H1 (cell line): ENCODE measurements around the gene ZNF683. TPM values are rescaled to one million over a fixed set of nuclear protein-coding genes. Genes with fewer than 3 reads are reported as not detected.

ENCODE experiments used
- CTCF ChIA-PET: fragments of 300-600 bp; sonication (Branson Sonifier 250); formaldehyde crosslinking; loops from one replicate; lab custom pipeline; 2021; ENCODE audit not compliant: partially characterized antibody; lab: Charles Lee
- POLR2A ChIA-PET: fragments of 300-600 bp; sonication (Branson Sonifier 250); formaldehyde crosslinking; loops from one replicate; lab custom pipeline; 2021; ENCODE audit warnings: inconsistent platforms; ENCODE audit not compliant: partially characterized antibody; lab: Charles Lee
- DNase-seq, 2 experiments: peaks; one replicate each; pipeline versions ENCODE4 v3.0.0 to v3.0.0-alpha.2; 2010 to 2022; ENCODE audit warnings: low spot score in 2 of 2, low read depth in 1 of 2, mixed read lengths in 1 of 2
- FAIRE-seq: peaks from 2 replicates; lab custom pipeline; 2011; peaks lifted over from hg19 to GRCh38; lab: Jason Lieb, UNC
- H2AFZ ChIP-seq: 2 replicates; pipeline ENCODE4 v1.8.1; 2012; ENCODE audit warnings: low read length, inconsistent platforms
- H2AK5ac ChIP-seq: 2 replicates; pipeline ENCODE4 v1.6.1; 2013; ENCODE audit warnings: low read depth, low read length
- H2BK120ac ChIP-seq: replicated peaks from 2 replicates; pipeline ENCODE3; 2013; ENCODE audit warnings: low read depth, low read length, inconsistent platforms
- H2BK12ac ChIP-seq: 2 replicates; pipeline ENCODE4 v1.6.1; 2013; ENCODE audit warnings: low read depth, low read length
- H2BK15ac ChIP-seq: 2 replicates; pipeline ENCODE4 v1.6.1; 2013; ENCODE audit warnings: low read length
- H2BK20ac ChIP-seq: 2 replicates; pipeline ENCODE4 v1.6.1; 2013; ENCODE audit warnings: low read length
- H2BK5ac ChIP-seq: 2 replicates; pipeline ENCODE4 v1.6.1; 2013; ENCODE audit warnings: low read depth, low read length
- H3K14ac ChIP-seq: 2 replicates; pipeline ENCODE4 v1.6.1; 2013; ENCODE audit warnings: inconsistent platforms; ENCODE audit not compliant: insufficient read length
- H3K18ac ChIP-seq: 2 replicates; pipeline ENCODE4 v1.6.1; 2013; ENCODE audit warnings: low read length; ENCODE audit errors: extremely low read depth
- H3K23ac ChIP-seq: 2 replicates; pipeline ENCODE4 v1.6.1; 2013; ENCODE audit warnings: inconsistent platforms; ENCODE audit not compliant: insufficient read length
- H3K23me2 ChIP-seq: 2 replicates; pipeline ENCODE4 v1.6.1; 2013; ENCODE audit warnings: low read depth, low read length
- H3K27ac ChIP-seq: 2 replicates; pipeline ENCODE4 v1.6.1; 2011; ENCODE audit warnings: low read depth, low read length, inconsistent platforms
- H3K27me3 ChIP-seq, 4 experiments: replicated peaks in 1 of 4; 1 replicate in 1 of 4; 2 replicates in 3 of 4; pipeline versions ENCODE4 v1.6.1 to v1.8.1; 2011 to 2013; ENCODE audit warnings: low read length in 3 of 4, mild to moderate bottlenecking in 3 of 4, inconsistent platforms in 2 of 4, mixed read lengths in 2 of 4, moderate library complexity in 1 of 4; ENCODE audit not compliant: control insufficient read depth in 3 of 4, insufficient read depth in 3 of 4; ENCODE audit errors: extremely low read depth in 1 of 4
- H3K36me3 ChIP-seq, 4 experiments: 2 replicates each; pipeline versions ENCODE4 v1.6.1 to v1.8.1; 2011 to 2013; ENCODE audit warnings: mild to moderate bottlenecking in 4 of 4, low read length in 3 of 4, moderate library complexity in 2 of 4, control low read depth in 1 of 4, inconsistent platforms in 1 of 4; ENCODE audit not compliant: insufficient read depth in 4 of 4, control insufficient read depth in 2 of 4
- H3K4ac ChIP-seq: replicated peaks from 2 replicates; pipeline ENCODE3; 2013; ENCODE audit warnings: low read length, low read depth, mixed read lengths, inconsistent platforms; ENCODE audit not compliant: insufficient read length
- H3K4me1 ChIP-seq, 4 experiments: replicated peaks in 1 of 4; 1 replicate in 1 of 4; 2 replicates in 3 of 4; pipeline versions ENCODE4 v1.6.1 to v1.8.1; 2011 to 2013; ENCODE audit warnings: low read length in 3 of 4, inconsistent platforms in 2 of 4, mixed read lengths in 1 of 4; ENCODE audit not compliant: insufficient read depth in 4 of 4, control insufficient read depth in 3 of 4
- H3K4me2 ChIP-seq, 2 experiments: 2 replicates each; pipeline versions ENCODE4 v1.6.1 to v1.8.1; 2011 to 2013; ENCODE audit warnings: low read depth in 2 of 2, low read length in 2 of 2, control low read depth in 1 of 2, inconsistent platforms in 1 of 2, mild to moderate bottlenecking in 1 of 2; ENCODE audit not compliant: insufficient read depth in 1 of 2
- H3K4me3 ChIP-seq, 4 experiments: fragments of 200-600, 300-600 bp in 1 of 4; sonication (generic), shearing (Covaris generic), sonication (Bioruptor Twin) in 1 of 4; 2 replicates each; pipeline versions ENCODE4 v1.5.1 to v1.8.1; 2011 to 2016; ENCODE audit warnings: low read length in 4 of 4, low read depth in 3 of 4, control low read depth in 2 of 4, inconsistent platforms in 2 of 4, mild to moderate bottlenecking in 2 of 4, mixed read lengths in 1 of 4, moderate library complexity in 1 of 4; ENCODE audit not compliant: insufficient read depth in 2 of 4; ENCODE audit errors: extremely low read depth in 1 of 4
- H3K56ac ChIP-seq: replicated peaks from 2 replicates; pipeline ENCODE3; 2013; ENCODE audit warnings: low read depth, mild to moderate bottlenecking, mixed read lengths, low read length, inconsistent platforms; ENCODE audit not compliant: insufficient read length
- H3K79me1 ChIP-seq: 2 replicates; pipeline ENCODE4 v1.6.1; 2013; ENCODE audit warnings: low read depth, low read length, control low read depth
- H3K79me2 ChIP-seq, 2 experiments: 2 replicates each; pipeline versions ENCODE4 v1.6.1 to v1.8.1; 2012 to 2013; ENCODE audit warnings: low read length in 2 of 2, mild to moderate bottlenecking in 2 of 2, inconsistent platforms in 1 of 2; ENCODE audit not compliant: insufficient read depth in 2 of 2, control insufficient read depth in 1 of 2
- H3K9ac ChIP-seq, 4 experiments: replicated peaks in 1 of 4; 1 replicate in 1 of 4; 2 replicates in 3 of 4; pipeline versions ENCODE4 v1.6.1 to v1.8.1; 2011 to 2013; ENCODE audit warnings: low read depth in 3 of 4, low read length in 3 of 4, control low read depth in 2 of 4, mild to moderate bottlenecking in 2 of 4, moderate library complexity in 2 of 4, inconsistent platforms in 1 of 4; ENCODE audit errors: extremely low read depth in 1 of 4
- H3K9me3 ChIP-seq, 2 experiments: 2 replicates each; pipeline versions ENCODE4 v1.6.1 to v1.8.1; 2012 to 2013; ENCODE audit warnings: mild to moderate bottlenecking in 2 of 2, moderate library complexity in 2 of 2, control low read depth in 1 of 2, inconsistent platforms in 1 of 2, low read depth in 1 of 2, low read length in 1 of 2, mixed read lengths in 1 of 2; ENCODE audit not compliant: insufficient read depth in 2 of 2
- H4K20me1 ChIP-seq, 2 experiments: replicated peaks in 1 of 2; 2 replicates each; pipeline versions ENCODE3 to v1.8.1; 2011 to 2013; ENCODE audit warnings: inconsistent platforms in 2 of 2, low read length in 2 of 2, mild to moderate bottlenecking in 1 of 2; ENCODE audit not compliant: insufficient read depth in 2 of 2, control insufficient read depth in 1 of 2
- H4K5ac ChIP-seq: 2 replicates; pipeline ENCODE4 v1.6.1; 2013; ENCODE audit warnings: low read length, low read depth, mixed read lengths, inconsistent platforms; ENCODE audit not compliant: insufficient read length
- H4K8ac ChIP-seq: 2 replicates; pipeline ENCODE4 v1.8.0; 2013; ENCODE audit warnings: mild to moderate bottlenecking, moderate library complexity, low read length, inconsistent platforms; ENCODE audit not compliant: insufficient read depth; ENCODE audit errors: extremely low read depth
- H4K91ac ChIP-seq: replicated peaks from 2 replicates; pipeline ENCODE3; 2013; ENCODE audit warnings: low read length, mixed read lengths, inconsistent platforms; ENCODE audit not compliant: insufficient read length
- KDM1A ChIP-seq: fragments of 200-600, 300-600 bp; sonication (generic); IDR thresholded peaks from 2 replicates; pipeline ENCODE4 v1.7.1; 2016; ENCODE audit warnings: mild to moderate bottlenecking, low read length, borderline replicate concordance
- MAFK ChIP-seq: IDR thresholded peaks from 2 replicates; pipeline ENCODE4 v1.6.1; 2012; ENCODE audit warnings: low read depth, mild to moderate bottlenecking, improper control_type of control experiment, low read length
- RAD21 ChIP-seq, 2 experiments: IDR thresholded peaks in 1 of 2; conservative IDR thresholded peaks in 1 of 2; 2 replicates each; pipeline ENCODE4 v1.6.1; 2011; ENCODE audit warnings: low read depth in 2 of 2, low read length in 2 of 2, improper control_type of control experiment in 1 of 2, inconsistent platforms in 1 of 2, mild to moderate bottlenecking in 1 of 2, moderate library complexity in 1 of 2
- RNF2 ChIP-seq: fragments of 200-900, 300-1000 bp; sonication (generic); IDR thresholded peaks from 2 replicates; pipeline ENCODE4 v1.7.1; 2016; ENCODE audit warnings: borderline replicate concordance, low read depth, mild to moderate bottlenecking, antibody characterized with exemption, low read length; ENCODE audit not compliant: poor library complexity, severe bottlenecking; ENCODE audit errors: missing control alignments
- RXRA ChIP-seq: IDR thresholded peaks from 2 replicates; pipeline ENCODE4 v1.6.1; 2011; ENCODE audit warnings: low read depth, mild to moderate bottlenecking, low read length, moderate library complexity; ENCODE audit not compliant: insufficient read depth
- SIN3A ChIP-seq, 2 experiments: IDR thresholded peaks in 1 of 2; conservative IDR thresholded peaks in 1 of 2; 2 replicates each; pipeline ENCODE4 v1.6.1; 2011 to 2012; ENCODE audit warnings: low read length in 2 of 2, improper control_type of control experiment in 1 of 2, low read depth in 1 of 2, mild to moderate bottlenecking in 1 of 2
- WGBS, 2 experiments: shearing (Covaris generic) in 1 of 2; methylation state at CpG; one replicate each; pipeline versions ENCODE4 v1.1.6 to v1.1.7; 2013 to 2015; ENCODE audit warnings: low lambda C conversion rate in 2 of 2, mixed read lengths in 2 of 2, inconsistent platforms in 1 of 2, low coverage in 1 of 2, missing lambda C conversion rate in 1 of 2; ENCODE audit not compliant: insufficient replicate concordance in 2 of 2, insufficient coverage in 1 of 2, insufficient read length in 1 of 2; ENCODE audit errors: extremely low coverage in 1 of 2, missing lambda C conversion rate in 1 of 2; 5-methylcytosine and 5-hydroxymethylcytosine counted together
- polyA plus RNA-seq, 7 experiments: library from polyadenylated mRNA; depleted of rRNA in 3 of 7; stranded (reverse) in 5 of 7; unstranded in 2 of 7; fragments of >200 nt in 5 of 7; fragments of 200-250 nt in 2 of 7; gene quantifications; 1 replicate in 5 of 7; 2 replicates in 1 of 7; 4 replicates in 1 of 7; pipeline versions ENCODE4 v1.2.1 to v1.2.3, GENCODE V29; 2011 to 2013; ENCODE audit warnings: missing spikeins in 2 of 7, mixed read lengths in 2 of 7
- total RNA-seq: library from RNA; stranded (reverse); fragmentation: NEBNext Ultra II Directional; extraction: Animal tissue kit (Norgen Biotek cat#: 25700); gene quantifications from 2 replicates; pipeline ENCODE4 v1.2.1, GENCODE V29; 2021
- TF ChIP-seq, protein P1 (sequence below): IDR thresholded peaks from 2 replicates; pipeline ENCODE4 v1.6.1; 2011; ENCODE audit warnings: low read depth, mild to moderate bottlenecking, low read length; ENCODE audit not compliant: insufficient read depth
- TF ChIP-seq, protein P2 (sequence below): IDR thresholded peaks from 2 replicates; pipeline ENCODE4 v1.6.1; 2012; ENCODE audit warnings: inconsistent platforms

ZNF683 gene
- total and polyA plus RNA-seq, 2 of the 8 experiments (the other 6 are each of a cell fraction or from before 2014, with no cell fraction given), result not detected

- CTCF ChIA-PET, result interaction anchor here (0.7 to 14.1 kb wide), 7 partner anchors 13 to 77 kb away, joined by 3 to 297 read pairs (median 33); partner anchors contain the start of gene SH3BGRL3
- Histone ChIP-seq H3K9ac (peak overlapping the region in 1 of 4 experiments; percentile 45; a peak in 3 of 7 replicates), H2BK15ac (no peak overlapping the region; the same call in 1 of the 2 replicates), H3K23ac (no peak overlapping the region), H3K27me3 (peaks cover 0 to 17% (median 11%) of the 10 kb centered on the region in 4 experiments; a peak in 4 of 7 replicates), H3K14ac (no peak overlapping the region), H3K4ac (peak overlapping the region; percentile 13), H4K5ac (no peak overlapping the region), H2BK20ac (no peak overlapping the region), H2AFZ (peak overlapping the region; percentile 36; the same call in 1 of the 2 replicates), H3K4me2 (peak overlapping the region; percentile 76 to 77), H3K56ac (peak overlapping the region; percentile 34), H2BK5ac (peak overlapping the region; percentile 50; the same call in 1 of the 2 replicates), H4K91ac (no peak overlapping the region), H3K9me3 (no peaks in the 10 kb centered on the region), H3K4me3 (peak overlapping the region; percentile 51 to 92 (median 65)), H4K8ac (peak overlapping the region; percentile 83), H3K79me1 (no peaks in the 10 kb centered on the region), H3K79me2 (no peaks in the 10 kb centered on the region), H3K18ac (peak overlapping the region; percentile 86; the same call in 1 of the 2 replicates), H2BK120ac (no peak overlapping the region), H3K27ac (no peak overlapping the region), H3K4me1 (peaks cover 6 to 23% (median 19%) of the 10 kb centered on the region in 4 experiments), H3K23me2 (peaks cover 8% of the 10 kb centered on the region; the same call in 1 of the 2 replicates), H3K36me3 (no peaks in the 10 kb centered on the region), H2AK5ac (no peak overlapping the region), H2BK12ac (peak overlapping the region; percentile 65; the same call in 1 of the 2 replicates), H4K20me1 (no peaks in the 10 kb centered on the region)
- DNase-seq (peak in 1 of 2 experiments; percentile 86), FAIRE-seq (no peak)
- POLR2A ChIA-PET, result interaction anchor here (0.8 to 4.4 kb wide), 9 partner anchors 10 to 112 kb away, joined by 3 to 36 read pairs (median 7); partner anchors contain the start of genes HMGN2 and LIN28A
- 8% methylated on average over 33 of the region's 67 CpGs; no CpG with 5 or more reads in 1 of the 2 experiments for WGBS, 2 experiments
- TF ChIP-seq, protein P1, sequence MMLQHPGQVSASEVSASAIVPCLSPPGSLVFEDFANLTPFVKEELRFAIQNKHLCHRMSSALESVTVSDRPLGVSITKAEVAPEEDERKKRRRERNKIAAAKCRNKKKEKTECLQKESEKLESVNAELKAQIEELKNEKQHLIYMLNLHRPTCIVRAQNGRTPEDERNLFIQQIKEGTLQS, result no peak
- TF ChIP-seq RXRA (no peak), KDM1A (peak; percentile 24; the same call in 1 of the 2 replicates), SIN3A (conservative IDR thresholded peaks at IDR 0.05 in 1 of 2, IDR thresholded peaks at IDR 0.05 in 1 of 2; ENCODE audit: low read depth in 1 of 2, low read length in 2 of 2) (peak in 1 of 2 experiments; percentile 7; a peak in 1 of 4 replicates), RAD21 (IDR thresholded peaks at IDR 0.05 in 1 of 2, conservative IDR thresholded peaks at IDR 0.05 in 1 of 2; ENCODE audit: low read depth in 2 of 2, low read length in 2 of 2) (no peak), RNF2 (no peak), MAFK (no peak)
- TF ChIP-seq, protein P2, sequence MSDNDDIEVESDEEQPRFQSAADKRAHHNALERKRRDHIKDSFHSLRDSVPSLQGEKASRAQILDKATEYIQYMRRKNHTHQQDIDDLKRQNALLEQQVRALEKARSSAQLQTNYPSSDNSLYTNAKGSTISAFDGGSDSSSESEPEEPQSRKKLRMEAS, result no peak
Measured at GRCh38 chr1:26359981-26360806, 12.4 kb downstream of the ZNF683 start.
